Measurements from ENCODE around the gene ZAP70. TPM values are rescaled to one million over a fixed set of nuclear protein-coding genes. Genes with fewer than 3 reads are reported as not detected.
"Not testable (repeated sequence)": the region's sequence is repeated elsewhere in the genome, so short reads cannot be mapped to it uniquely, and the experiment has no call there.

The ZAP70 gene
- total RNA-seq, 1 experiment from 2014 or later, result not detected

DNA sequence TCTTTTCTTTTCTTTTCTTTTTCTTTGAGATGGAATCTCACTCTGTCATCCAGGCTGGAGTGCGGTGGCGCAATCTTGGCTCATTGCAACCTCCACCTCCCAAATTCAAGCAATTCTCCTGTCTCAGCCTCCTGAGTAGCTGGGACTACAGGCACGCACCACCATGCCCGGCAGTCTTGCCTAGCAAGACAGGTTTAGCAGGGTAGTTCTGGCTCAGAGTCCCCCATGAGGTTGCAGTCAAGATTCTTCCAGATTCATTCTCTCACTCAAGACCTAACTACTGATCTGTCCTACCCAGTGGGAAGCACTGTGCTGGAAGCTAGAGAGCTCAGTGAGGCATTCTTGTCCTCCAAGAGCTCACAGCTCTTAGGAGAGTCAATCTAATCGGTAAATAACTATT lies 17.6 kb upstream of the ZAP70 start:
- in situ Hi-C loops (cut with HindIII; ENCODE audit: low sequenced_read_pairs), result no loop called here
- no peak for DNase-seq (ENCODE audit: low spot score)

- in situ Hi-C loops (cut with HindIII; ENCODE audit: low sequenced_read_pairs), result no loop called here
- DNase-seq (ENCODE audit: low spot score), result peak; percentile 91
Measured at GRCh38 chr2:97697252-97698235, 15.8 kb upstream of the ZAP70 start.

DNA sequence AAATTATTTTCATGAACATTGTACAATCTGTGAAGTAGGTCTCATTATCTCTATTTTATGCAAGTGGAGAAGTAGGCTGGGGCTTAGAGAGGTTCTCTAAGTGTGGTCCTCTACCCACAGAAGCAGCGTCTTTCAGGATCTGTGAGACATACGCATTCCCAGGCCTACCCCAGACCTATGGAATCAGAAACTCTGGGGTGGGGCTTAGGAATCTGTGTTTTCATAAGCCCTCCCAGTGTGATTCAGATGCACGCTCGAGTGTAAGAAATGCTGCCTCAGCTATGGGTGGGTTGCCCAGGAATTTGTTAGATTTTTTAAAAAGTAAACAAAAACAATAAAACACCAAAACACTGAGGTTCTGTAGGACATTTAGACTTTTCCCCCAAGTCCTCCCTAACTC lies 14.8 kb upstream of the ZAP70 start:
- in situ Hi-C loops (cut with HindIII; ENCODE audit: low sequenced_read_pairs), result no loop called here
- DNase-seq (ENCODE audit: low spot score), result no peak

DNA sequence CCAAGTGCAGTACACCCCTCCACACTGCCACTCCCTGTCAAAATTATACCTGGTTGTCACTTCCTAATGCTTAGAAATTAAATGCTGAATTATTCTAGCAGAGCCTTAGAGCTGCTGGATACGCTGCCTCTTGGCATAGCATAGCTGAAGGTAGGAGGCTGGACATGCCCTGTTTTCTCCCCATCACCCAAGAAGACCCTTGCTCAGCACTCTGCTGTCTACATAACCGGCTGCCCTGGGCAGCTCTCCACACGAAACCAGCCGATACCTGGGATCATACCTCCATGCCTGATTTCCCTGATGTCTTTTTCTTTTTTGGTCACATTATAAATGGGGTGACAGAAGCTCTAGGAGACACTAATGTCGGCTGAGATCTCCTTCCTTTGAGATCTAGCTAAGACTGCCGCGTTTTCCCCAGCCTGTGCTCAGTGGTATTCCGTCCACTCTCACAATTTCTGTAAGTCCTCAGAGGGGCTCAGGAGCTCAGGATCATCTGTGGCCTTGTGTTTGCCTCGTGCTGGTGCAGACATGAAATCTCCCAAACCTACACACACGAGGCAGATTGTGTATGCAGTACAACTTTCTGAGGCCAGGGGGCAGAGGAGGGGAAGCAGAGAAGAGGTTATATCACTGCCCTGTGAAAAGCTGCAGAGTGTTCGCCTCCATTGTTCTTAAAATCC lies 13.5 kb upstream of the ZAP70 start:
- in situ Hi-C loops (cut with HindIII; ENCODE audit: low sequenced_read_pairs), result no loop called here
- peak; percentile 64 for DNase-seq (ENCODE audit: low spot score)

DNA sequence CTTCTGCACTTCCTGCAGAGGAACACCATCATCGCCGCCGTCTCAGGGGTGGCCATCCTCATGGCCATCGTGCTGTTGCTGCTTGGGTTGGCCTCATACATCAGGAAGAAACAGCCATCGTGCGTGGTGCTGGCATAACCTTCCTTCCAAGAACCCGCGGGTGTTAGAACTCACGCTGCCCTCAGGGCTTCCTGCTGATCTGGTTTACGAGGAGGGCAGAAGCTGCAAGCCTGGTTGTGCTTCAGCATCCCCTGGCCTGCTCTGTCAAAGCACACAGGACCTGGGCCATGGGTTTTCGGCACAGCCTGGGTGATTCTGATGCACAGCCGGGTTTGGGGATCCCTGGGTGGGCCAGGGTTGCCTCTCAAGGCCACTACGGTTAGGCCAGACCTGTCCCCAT lies 12.2 kb upstream of the ZAP70 start:
- in situ Hi-C loops (cut with HindIII; ENCODE audit: low sequenced_read_pairs), result no loop called here
- DNase-seq (ENCODE audit: low spot score), result no peak

- DNase-seq (ENCODE audit: low spot score), result no peak
- in situ Hi-C loops (cut with HindIII; ENCODE audit: low sequenced_read_pairs), result no loop called here
Measured at GRCh38 chr2:97701851-97702465, 11.4 kb upstream of the ZAP70 start.

DNA sequence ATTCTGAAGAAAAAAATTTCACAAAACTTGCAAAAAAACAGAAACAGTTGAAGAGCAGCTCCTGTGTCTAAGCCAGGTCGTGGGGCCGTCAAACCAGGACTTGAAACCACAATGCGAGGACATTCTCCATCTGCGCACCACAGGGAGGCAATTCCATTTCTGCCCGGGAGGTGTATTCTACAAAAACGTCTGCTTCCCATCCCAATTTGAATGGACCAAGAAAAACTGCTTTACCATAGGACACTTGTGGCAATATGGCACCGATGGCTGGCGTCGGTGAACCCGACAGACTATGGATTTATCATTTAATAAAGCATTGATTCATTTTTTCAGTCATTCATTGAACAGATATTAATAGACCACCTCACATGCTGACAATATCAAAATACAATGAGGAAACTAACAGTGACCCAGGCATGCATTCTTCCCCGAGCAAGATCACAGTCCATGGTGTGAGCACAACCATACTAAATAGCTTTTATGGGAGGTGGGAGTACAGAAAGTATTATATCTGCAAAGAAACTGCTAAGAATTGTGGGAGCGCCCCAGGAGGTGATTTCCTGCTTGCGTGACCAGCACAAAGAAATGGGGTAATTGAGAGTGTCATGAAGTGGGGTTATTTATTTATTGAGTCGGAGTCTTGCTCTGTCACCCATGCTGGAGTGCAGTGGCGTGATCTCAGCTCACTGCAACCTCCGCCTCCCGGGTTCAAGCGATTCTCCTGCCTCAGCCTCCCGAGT lies 10.5 kb upstream of the ZAP70 start:
- in situ Hi-C loops (cut with HindIII; ENCODE audit: low sequenced_read_pairs), result no loop called here
- peak; percentile 2 for DNase-seq (ENCODE audit: low spot score)

DNA sequence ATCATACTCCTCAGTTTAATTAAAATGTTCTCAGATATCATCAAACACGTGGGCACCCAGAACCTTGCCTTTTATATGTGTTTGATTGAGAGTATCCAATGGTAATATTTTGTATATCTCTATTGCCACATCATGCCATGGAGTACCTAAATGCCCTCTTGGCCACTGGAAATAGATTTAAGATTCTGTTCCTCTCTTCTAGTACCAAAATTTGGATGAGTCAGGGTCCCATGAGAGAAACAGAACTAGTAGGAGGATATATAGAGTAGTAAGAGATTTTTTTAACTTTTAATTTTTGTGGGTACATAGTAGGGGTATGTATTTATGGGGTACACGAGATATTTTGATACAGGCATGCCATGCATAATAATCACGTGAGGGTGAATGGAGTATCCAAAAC lies 9.6 kb upstream of the ZAP70 start:
- in situ Hi-C loops (cut with HindIII; ENCODE audit: low sequenced_read_pairs), result no loop called here

DNA sequence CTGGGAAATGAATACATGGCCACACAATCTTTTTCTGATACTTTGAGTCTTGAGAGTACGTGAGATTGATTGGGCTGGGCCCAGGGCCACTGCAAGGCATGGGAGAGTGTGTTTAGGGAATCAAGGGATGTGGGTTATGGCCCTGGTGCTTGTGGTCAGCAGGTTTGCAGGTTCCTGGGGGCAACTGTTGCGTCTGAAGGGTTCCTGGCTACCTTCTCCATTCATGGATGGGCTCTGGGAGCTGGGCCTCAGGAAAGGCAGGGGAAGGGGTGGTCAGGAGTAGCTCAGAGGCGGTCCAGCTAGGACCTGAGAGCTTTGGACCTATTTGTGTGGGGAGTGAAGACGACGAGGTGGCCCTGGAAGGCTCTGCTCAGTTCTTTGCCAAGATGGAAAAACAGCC lies 8.4 kb upstream of the ZAP70 start:
- in situ Hi-C loops (cut with HindIII; ENCODE audit: low sequenced_read_pairs), result no loop called here
- no peak for DNase-seq (ENCODE audit: low spot score)

More for the DNA sequence above, 9.6 kb upstream of the ZAP70 start:
- DNase-seq (ENCODE audit: low spot score), result no peak

DNA sequence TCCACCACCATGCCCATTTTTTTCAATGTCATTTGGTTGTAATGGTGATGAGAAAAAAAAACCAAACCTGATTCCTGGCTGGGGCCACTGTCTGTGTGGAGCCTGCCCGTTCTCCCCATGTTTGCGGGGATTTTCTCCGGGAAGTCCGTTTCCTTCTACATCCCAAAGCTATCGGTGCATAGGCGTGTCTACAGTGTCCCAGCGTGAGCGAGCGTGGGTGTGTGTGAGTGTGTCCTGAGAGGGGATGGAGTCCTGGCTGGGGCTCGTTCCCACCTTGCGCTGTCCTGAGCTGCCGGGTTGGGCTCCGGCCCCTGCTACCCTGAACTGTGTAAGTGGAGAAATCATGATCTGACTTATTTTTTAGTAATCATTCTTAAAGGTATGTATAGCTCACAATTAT lies 7.3 kb upstream of the ZAP70 start:
- in situ Hi-C loops (cut with HindIII; ENCODE audit: low sequenced_read_pairs), result no loop called here
- no peak for DNase-seq (ENCODE audit: low spot score)

GRCh38 chr2:97706708-97707345 lies 6.5 kb upstream of the ZAP70 start:
- DNase-seq (ENCODE audit: low spot score), result no peak
- in situ Hi-C loops (cut with HindIII; ENCODE audit: low sequenced_read_pairs), result no loop called here

- no peak for DNase-seq (ENCODE audit: low spot score)
- in situ Hi-C loops (cut with HindIII; ENCODE audit: low sequenced_read_pairs), result no loop called here
Measured at GRCh38 chr2:97707362-97708047, 5.9 kb upstream of the ZAP70 start.

DNA sequence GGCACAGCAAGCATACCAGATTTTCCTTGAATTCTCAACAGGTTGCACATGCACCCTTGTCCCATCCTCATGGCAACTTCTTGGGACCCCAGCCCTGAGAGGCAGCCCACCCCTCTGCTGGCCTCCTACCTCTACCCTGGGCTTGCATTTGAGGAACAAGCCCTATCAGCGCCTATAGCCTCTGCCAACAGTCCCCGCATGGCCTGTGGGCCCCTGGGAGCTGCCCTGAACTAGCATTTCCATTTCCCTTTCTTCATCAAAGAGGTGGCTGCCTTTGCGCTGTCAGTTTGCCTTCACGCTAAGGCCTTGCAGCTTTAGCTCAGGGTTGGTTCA lies 5.4 kb upstream of the ZAP70 start:
- in situ Hi-C loops (cut with HindIII; ENCODE audit: low sequenced_read_pairs), result no loop called here
- no peak for DNase-seq (ENCODE audit: low spot score)

DNA sequence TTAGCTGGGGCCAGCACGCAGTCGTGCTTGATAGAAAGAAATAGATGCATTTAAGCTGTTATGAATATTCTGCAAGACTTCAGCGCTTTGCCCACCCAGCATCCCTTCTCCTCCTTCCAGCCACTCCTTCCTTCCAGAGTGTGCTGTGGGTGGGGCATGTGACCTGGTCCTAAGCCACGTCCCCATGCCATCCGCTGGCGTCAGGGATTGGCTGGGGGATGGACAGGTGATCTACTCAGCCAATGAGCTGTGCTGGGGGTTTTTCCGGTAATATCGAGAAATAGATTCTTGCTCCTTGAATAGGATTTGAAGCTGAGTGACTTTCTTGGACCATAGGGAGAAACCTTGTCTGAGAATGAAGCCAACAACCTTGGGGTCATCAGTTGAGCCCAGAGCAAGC lies 4.8 kb upstream of the ZAP70 start:
- DNase-seq (ENCODE audit: low spot score), result no peak
- in situ Hi-C loops (cut with HindIII; ENCODE audit: low sequenced_read_pairs), result no loop called here

DNA sequence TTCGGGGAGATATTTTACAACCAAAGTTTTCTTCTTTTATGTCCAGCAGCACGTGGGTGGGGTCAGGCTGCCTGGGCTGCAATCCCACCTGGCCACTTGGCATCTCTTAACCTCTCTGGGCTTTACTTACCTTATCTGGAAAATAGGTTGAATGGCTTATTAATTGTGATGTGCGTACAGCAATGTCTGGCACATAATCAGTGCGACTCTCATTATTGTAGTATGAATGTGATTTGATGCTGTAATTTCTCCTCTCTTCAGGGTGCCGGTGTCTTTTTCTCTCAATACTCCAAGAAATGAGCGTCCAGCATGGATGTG lies 2.0 kb upstream of the ZAP70 start:
- in situ Hi-C loops (cut with HindIII; ENCODE audit: low sequenced_read_pairs), result no loop called here

GRCh38 chr2:97712175-97712574 lies 1.2 kb upstream of the ZAP70 start:
- DNase-seq (ENCODE audit: low spot score); in situ Hi-C loops (cut with HindIII; ENCODE audit: low sequenced_read_pairs): not testable (repeated sequence)

More for the DNA sequence above, 2.0 kb upstream of the ZAP70 start:
- DNase-seq (ENCODE audit: low spot score), result no peak

- no peak for DNase-seq (ENCODE audit: low spot score)
- in situ Hi-C loops (cut with HindIII; ENCODE audit: low sequenced_read_pairs), result no loop called here
Measured at GRCh38 chr2:97712693-97713295, 582 bp upstream of the ZAP70 start.

All from G401 (cell line).